HepG2 (cell line): ENCODE results near the gene ANKS3. TPM values are rescaled to one million over a fixed set of nuclear protein-coding genes. Genes with fewer than 3 reads are reported as not detected.

Source experiments
- CHD2 ChIP-seq: IDR thresholded peaks from 2 replicates; pipeline ENCODE4 v1.6.1; 2011; ENCODE audit warnings: low read depth, low read length, improper control_type of control experiment
- ELF3 ChIP-seq: IDR thresholded peaks from 2 replicates; pipeline ENCODE4 v1.6.1; 2016; ENCODE audit warnings: missing genetic modification reagents, missing compliant biosample characterization
- MED8 ChIP-seq: sonication (generic); formaldehyde crosslinking; IDR thresholded peaks from 2 replicates; pipeline ENCODE4 v1.8.1; 2023; ENCODE audit warnings: mild to moderate bottlenecking, missing genetic modification reagents; ENCODE audit not compliant: insufficient replicate concordance
- MLLT10 ChIP-seq: sonication (generic); formaldehyde crosslinking; IDR thresholded peaks from 2 replicates; pipeline ENCODE4 v1.4.0; 2020; ENCODE audit warnings: missing genetic modification reagents
- PRMT3 ChIP-seq: sonication (generic); formaldehyde crosslinking; IDR thresholded peaks from 2 replicates; pipeline ENCODE4 v1.8.1; 2022; ENCODE audit warnings: low read depth, mild to moderate bottlenecking, moderate library complexity, missing genetic modification reagents, borderline replicate concordance
- SMAD3 ChIP-seq: sonication (generic); formaldehyde crosslinking; IDR thresholded peaks from 2 replicates; pipeline ENCODE4 v1.4.0; 2020; ENCODE audit warnings: missing genetic modification reagents
- SOX6 ChIP-seq, 2 experiments: fragments of 450-650 bp in 1 of 2; sonication (generic) in 1 of 2; formaldehyde crosslinking in 1 of 2; IDR thresholded peaks; 2 replicates each; pipeline versions ENCODE4 v1.4.0 to v1.6.1; 2017 to 2020; ENCODE audit warnings: antibody characterized with exemption in 1 of 2, mild to moderate bottlenecking in 1 of 2, missing genetic modification reagents in 1 of 2
- ZNF331 ChIP-seq: sonication (generic); formaldehyde crosslinking; IDR thresholded peaks from 2 replicates; pipeline ENCODE4 v1.4.0; 2020; ENCODE audit warnings: missing genetic modification reagents
- ZNF567 ChIP-seq: sonication (generic); formaldehyde crosslinking; IDR thresholded peaks from 2 replicates; pipeline ENCODE4 v1.8.1; 2023; ENCODE audit warnings: mild to moderate bottlenecking, missing genetic modification reagents, borderline replicate concordance
- ZNF776 ChIP-seq: sonication (generic); formaldehyde crosslinking; IDR thresholded peaks from 2 replicates; pipeline ENCODE4 v1.4.0; 2020; ENCODE audit warnings: mild to moderate bottlenecking, missing genetic modification reagents
- polyA plus RNA-seq, 8 experiments: library from polyadenylated mRNA; depleted of rRNA in 3 of 8; stranded (reverse) in 7 of 8; unstranded in 1 of 8; fragments of >200 nt; fragmentation: Illumina TruSeq in 4 of 8; extraction: Trizol in 4 of 8; gene quantifications; 2 replicates each; pipeline versions ENCODE4 v1.2.1 to v1.2.3, GENCODE V29; 2011 to 2016; ENCODE audit warnings: low read depth in 4 of 8, missing spikeins in 1 of 8, mixed read lengths in 1 of 8; ENCODE audit not compliant: insufficient read depth in 1 of 8
- total RNA-seq, 5 experiments: library from RNA; depleted of rRNA; stranded (reverse); fragments of >200 nt; fragmentation: Illumina TruSeq; extraction: Trizol; gene quantifications; 2 replicates each; pipeline ENCODE4 v1.2.3, GENCODE V29; 2016; ENCODE audit warnings: low read depth in 1 of 5
- TF ChIP-seq, protein P1 (sequence below): sonication (generic); formaldehyde crosslinking; IDR thresholded peaks from 2 replicates; pipeline ENCODE4 v1.5.0; 2020; ENCODE audit warnings: mild to moderate bottlenecking, missing genetic modification reagents, borderline replicate concordance
- TF ChIP-seq, protein P2 (sequence below), 2 experiments: fragments of 450-650 bp in 1 of 2; sonication (generic) in 1 of 2; formaldehyde crosslinking in 1 of 2; IDR thresholded peaks; 2 replicates each; pipeline versions ENCODE4 v1.6.1 to v1.8.0; 2016 to 2022; ENCODE audit warnings: antibody characterized with exemption in 1 of 2, mild to moderate bottlenecking in 1 of 2, missing genetic modification reagents in 1 of 2

The ANKS3 gene
- total and polyA plus RNA-seq, 2 of the 13 experiments (the other 11 are each of a cell fraction or from before 2014, with no cell fraction given): 11.4 to 15.9 TPM

DNA sequence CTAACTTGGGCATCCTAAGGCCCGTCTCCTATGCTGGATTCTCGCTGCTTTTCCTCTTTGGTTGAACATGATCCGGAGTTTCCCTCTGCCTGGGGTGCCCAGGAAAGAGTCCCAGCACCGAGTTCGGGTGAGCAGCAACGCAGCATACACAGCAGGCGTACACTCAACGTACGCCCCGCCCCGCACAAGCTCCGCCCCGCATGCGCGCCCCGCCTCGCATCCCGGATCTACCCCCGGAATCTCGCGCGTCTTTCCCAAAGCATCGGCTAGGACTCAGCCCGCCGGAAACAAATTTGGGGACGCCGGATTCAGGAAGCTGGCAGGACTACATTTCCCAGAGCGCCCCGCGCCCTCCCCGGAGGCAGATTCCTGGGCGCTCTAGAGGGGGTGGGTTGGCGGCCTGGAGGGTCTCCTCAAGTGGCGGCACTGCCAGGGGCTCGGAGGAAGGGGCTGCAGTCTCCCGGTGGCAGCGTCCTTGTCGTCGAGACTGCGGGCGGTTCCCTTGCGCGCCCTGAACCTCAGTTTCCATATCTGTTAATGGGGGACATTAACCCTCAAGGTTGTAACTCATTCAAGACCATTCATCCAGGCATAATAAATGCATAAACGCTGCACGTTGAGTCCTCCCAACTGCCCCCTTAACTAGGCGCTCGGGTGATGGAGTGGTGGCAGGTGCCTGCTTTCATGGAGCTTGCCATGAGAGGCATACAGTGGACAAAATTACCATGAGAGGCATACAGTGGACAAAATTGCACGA lies 34.7 kb upstream of the ANKS3 start (continued):
- TF ChIP-seq, protein P1, sequence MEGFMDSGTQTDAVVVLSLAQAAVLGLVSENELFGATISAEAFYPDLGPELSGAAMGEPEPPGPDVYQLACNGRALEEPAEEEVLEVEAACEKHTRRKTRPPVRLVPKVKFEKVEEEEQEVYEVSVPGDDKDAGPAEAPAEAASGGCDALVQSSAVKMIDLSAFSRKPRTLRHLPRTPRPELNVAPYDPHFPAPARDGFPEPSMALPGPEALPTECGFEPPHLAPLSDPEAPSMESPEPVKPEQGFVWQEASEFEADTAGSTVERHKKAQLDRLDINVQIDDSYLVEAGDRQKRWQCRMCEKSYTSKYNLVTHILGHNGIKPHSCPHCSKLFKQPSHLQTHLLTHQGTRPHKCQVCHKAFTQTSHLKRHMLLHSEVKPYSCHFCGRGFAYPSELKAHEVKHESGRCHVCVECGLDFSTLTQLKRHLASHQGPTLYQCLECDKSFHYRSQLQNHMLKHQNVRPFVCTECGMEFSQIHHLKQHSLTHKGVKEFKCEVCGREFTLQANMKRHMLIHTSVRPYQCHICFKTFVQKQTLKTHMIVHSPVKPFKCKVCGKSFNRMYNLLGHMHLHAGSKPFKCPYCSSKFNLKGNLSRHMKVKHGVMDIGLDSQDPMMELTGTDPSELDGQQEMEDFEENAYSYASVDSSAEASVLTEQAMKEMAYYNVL (CRISPR knock-in tag): 0 out of 2 replicates have a peak, but pooled peaks have one; percentile 23
- no peak for TF ChIP-seq ZNF567 (CRISPR knock-in tag)
- TF ChIP-seq, protein P2, sequence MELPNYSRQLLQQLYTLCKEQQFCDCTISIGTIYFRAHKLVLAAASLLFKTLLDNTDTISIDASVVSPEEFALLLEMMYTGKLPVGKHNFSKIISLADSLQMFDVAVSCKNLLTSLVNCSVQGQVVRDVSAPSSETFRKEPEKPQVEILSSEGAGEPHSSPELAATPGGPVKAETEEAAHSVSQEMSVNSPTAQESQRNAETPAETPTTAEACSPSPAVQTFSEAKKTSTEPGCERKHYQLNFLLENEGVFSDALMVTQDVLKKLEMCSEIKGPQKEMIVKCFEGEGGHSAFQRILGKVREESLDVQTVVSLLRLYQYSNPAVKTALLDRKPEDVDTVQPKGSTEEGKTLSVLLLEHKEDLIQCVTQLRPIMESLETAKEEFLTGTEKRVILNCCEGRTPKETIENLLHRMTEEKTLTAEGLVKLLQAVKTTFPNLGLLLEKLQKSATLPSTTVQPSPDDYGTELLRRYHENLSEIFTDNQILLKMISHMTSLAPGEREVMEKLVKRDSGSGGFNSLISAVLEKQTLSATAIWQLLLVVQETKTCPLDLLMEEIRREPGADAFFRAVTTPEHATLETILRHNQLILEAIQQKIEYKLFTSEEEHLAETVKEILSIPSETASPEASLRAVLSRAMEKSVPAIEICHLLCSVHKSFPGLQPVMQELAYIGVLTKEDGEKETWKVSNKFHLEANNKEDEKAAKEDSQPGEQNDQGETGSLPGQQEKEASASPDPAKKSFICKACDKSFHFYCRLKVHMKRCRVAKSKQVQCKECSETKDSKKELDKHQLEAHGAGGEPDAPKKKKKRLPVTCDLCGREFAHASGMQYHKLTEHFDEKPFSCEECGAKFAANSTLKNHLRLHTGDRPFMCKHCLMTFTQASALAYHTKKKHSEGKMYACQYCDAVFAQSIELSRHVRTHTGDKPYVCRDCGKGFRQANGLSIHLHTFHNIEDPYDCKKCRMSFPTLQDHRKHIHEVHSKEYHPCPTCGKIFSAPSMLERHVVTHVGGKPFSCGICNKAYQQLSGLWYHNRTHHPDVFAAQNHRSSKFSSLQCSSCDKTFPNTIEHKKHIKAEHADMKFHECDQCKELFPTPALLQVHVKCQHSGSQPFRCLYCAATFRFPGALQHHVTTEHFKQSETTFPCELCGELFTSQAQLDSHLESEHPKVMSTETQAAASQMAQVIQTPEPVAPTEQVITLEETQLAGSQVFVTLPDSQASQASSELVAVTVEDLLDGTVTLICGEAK (IDR thresholded peaks at IDR 0.05): 0 out of 2 replicates have a peak, but pooled peaks have one; percentile 1
- TF ChIP-seq, protein P2 (CRISPR knock-in tag; IDR thresholded peaks at IDR 0.05): peak; percentile 46; the same call in 1 of the 2 replicates
- peak; percentile 75 for TF ChIP-seq ELF3 (CRISPR knock-in tag)
- no peak; the same call in 1 of the 2 replicates for TF ChIP-seq ZNF331 (CRISPR knock-in tag)
- TF ChIP-seq ZNF776 (CRISPR knock-in tag): no peak
- TF ChIP-seq PRMT3 (CRISPR knock-in tag): peak; percentile 7; the same call in 1 of the 2 replicates
- TF ChIP-seq MED8 (CRISPR knock-in tag): no peak
- TF ChIP-seq SOX6 (IDR thresholded peaks at IDR 0.05): no peak
- TF ChIP-seq SOX6 (CRISPR knock-in tag; IDR thresholded peaks at IDR 0.05): peak; percentile 46; the same call in 1 of the 2 replicates
- TF ChIP-seq SMAD3: 0 out of 2 replicates have a peak, but pooled peaks have one; percentile 49
- no peak for TF ChIP-seq MLLT10 (CRISPR knock-in tag)
- TF ChIP-seq CHD2: peak; percentile 95
